CD8-positive, alpha-beta memory T cell (primary cell): ENCODE results near the gene TMEM120A. TPM values are rescaled to one million over a fixed set of nuclear protein-coding genes. Genes with fewer than 3 reads are reported as not detected.

Experiments
- CTCF ChIA-PET: fragments of 350-600 bp; sonication (Branson Sonifier 250); formaldehyde crosslinking; loops from one replicate; lab custom pipeline; 2021; ENCODE audit warnings: antibody characterized with exemption; lab: Charles Lee
- POLR2A ChIA-PET: fragments of 350-600 bp; sonication (Branson Sonifier 250); formaldehyde crosslinking; loops from one replicate; lab custom pipeline; 2021; ENCODE audit warnings: antibody characterized with exemption; lab: Charles Lee
- DNase-seq, 5 donors: peaks; one replicate each; pipeline versions ENCODE4 v3.0.0 to v3.0.0-alpha.2; 2020 to 2022; ENCODE audit warnings: mixed read lengths in 1 of 5
- H3K27ac ChIP-seq: one replicate; pipeline ENCODE4 v1.7.0; 2013; ENCODE audit warnings: low read depth, mild to moderate bottlenecking, low read length, moderate library complexity
- H3K27me3 ChIP-seq: 2 replicates; pipeline ENCODE4 v1.7.0; 2013; ENCODE audit warnings: low read length, mild to moderate bottlenecking; ENCODE audit not compliant: insufficient read depth, poor library complexity, severe bottlenecking
- H3K36me3 ChIP-seq: 2 replicates; pipeline ENCODE4 v1.7.0; 2013; ENCODE audit warnings: mild to moderate bottlenecking, low read length, moderate library complexity; ENCODE audit not compliant: insufficient read depth
- H3K4me1 ChIP-seq: 2 replicates; pipeline ENCODE4 v1.7.0; 2013; ENCODE audit warnings: mild to moderate bottlenecking, low read length, moderate library complexity; ENCODE audit not compliant: insufficient read depth
- H3K4me3 ChIP-seq: 2 replicates; pipeline ENCODE4 v1.7.0; 2013; ENCODE audit warnings: mild to moderate bottlenecking, low read length
- H3K9me3 ChIP-seq: 2 replicates; pipeline ENCODE4 v1.7.0; 2013; ENCODE audit warnings: mild to moderate bottlenecking, low read length
- H3K27ac Mint-ChIP-seq, 8 donors: one replicate each; pipeline ENCODE4 v1.8.0; 2020 to 2021; ENCODE audit warnings: mixed read lengths in 8 of 8, mild to moderate bottlenecking in 6 of 8, inconsistent platforms in 3 of 8, moderate library complexity in 3 of 8
- H3K27me3 Mint-ChIP-seq, 2 donors: one replicate each; pipeline ENCODE4 v1.8.0; 2020 to 2021; ENCODE audit warnings: mixed read lengths in 2 of 2, mild to moderate bottlenecking in 1 of 2, moderate library complexity in 1 of 2
- H3K36me3 Mint-ChIP-seq, 3 donors: one replicate each; pipeline ENCODE4 v1.8.0; 2020 to 2021; ENCODE audit warnings: mixed read lengths in 3 of 3, inconsistent platforms in 1 of 3, mild to moderate bottlenecking in 1 of 3
- H3K4me1 Mint-ChIP-seq, 3 donors: one replicate each; pipeline ENCODE4 v1.8.0; 2020 to 2021; ENCODE audit warnings: mixed read lengths in 3 of 3, inconsistent platforms in 1 of 3, mild to moderate bottlenecking in 1 of 3
- H3K4me3 Mint-ChIP-seq, 7 donors: one replicate each; pipeline ENCODE4 v1.8.0; 2020 to 2021; ENCODE audit warnings: mixed read lengths in 7 of 7, mild to moderate bottlenecking in 6 of 7, moderate library complexity in 4 of 7, inconsistent platforms in 2 of 7
- H3K9me3 Mint-ChIP-seq, 5 donors: one replicate each; pipeline ENCODE4 v1.8.0; 2020 to 2022; ENCODE audit warnings: mixed read lengths in 5 of 5, mild to moderate bottlenecking in 3 of 5, moderate library complexity in 2 of 5, inconsistent platforms in 1 of 5
- polyA plus RNA-seq: library from polyadenylated mRNA; unstranded; fragments of 300-500 nt; fragmentation: Illumina TruSeq; gene quantifications from one replicate; pipeline ENCODE4 v1.2.3, GENCODE V29; 2021
- total RNA-seq, 2 experiments: library from RNA; stranded (reverse); gene quantifications; one replicate each; pipeline ENCODE4 v1.2.3, GENCODE V29; 2021

TMEM120A gene
- total and polyA plus RNA-seq, 3 experiments from 2014 or later: 30.0 to 41.5 (median 30.6) TPM

DNA sequence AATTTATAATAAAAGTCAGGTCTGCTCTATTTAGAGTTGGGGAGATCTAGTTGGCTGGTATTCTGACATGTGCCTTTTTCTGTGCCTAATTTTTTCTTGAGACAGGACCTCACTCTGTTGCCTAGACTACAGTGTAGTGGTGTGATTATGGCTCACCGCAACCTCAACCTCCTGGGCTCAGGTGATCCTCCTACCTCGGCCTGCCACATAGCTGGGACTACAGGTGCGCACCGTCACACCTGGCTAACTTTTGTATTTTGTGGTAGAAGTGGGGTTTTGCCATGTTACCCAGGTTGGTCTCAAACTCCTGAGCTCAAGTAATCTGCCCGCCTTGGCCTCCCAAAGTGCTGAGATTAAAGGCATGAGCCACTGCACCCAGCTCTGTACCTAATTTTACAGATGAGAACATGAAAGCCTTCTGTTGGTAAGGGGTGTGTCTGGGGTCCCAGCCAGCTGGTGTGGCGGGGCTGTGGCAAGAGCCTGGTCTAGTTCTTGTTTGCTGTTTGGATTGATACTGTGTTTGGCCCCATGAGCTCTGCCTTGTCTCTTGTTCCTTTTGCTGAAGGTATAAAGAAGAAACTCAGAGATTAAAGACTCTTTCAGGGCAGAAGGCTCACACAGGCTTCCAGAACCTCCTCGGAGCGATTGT is 48.1 kb downstream of the TMEM120A start:
- H3K9me3 Mint-ChIP-seq: no peaks in the 10 kb centered on the region
- POLR2A ChIA-PET: no interaction called here
- CTCF ChIA-PET: interaction anchor here (1.4 kb wide), 1 partner anchor 29 kb away, joined by 3 read pairs; no protein-coding TSS in a partner anchor

DNA sequence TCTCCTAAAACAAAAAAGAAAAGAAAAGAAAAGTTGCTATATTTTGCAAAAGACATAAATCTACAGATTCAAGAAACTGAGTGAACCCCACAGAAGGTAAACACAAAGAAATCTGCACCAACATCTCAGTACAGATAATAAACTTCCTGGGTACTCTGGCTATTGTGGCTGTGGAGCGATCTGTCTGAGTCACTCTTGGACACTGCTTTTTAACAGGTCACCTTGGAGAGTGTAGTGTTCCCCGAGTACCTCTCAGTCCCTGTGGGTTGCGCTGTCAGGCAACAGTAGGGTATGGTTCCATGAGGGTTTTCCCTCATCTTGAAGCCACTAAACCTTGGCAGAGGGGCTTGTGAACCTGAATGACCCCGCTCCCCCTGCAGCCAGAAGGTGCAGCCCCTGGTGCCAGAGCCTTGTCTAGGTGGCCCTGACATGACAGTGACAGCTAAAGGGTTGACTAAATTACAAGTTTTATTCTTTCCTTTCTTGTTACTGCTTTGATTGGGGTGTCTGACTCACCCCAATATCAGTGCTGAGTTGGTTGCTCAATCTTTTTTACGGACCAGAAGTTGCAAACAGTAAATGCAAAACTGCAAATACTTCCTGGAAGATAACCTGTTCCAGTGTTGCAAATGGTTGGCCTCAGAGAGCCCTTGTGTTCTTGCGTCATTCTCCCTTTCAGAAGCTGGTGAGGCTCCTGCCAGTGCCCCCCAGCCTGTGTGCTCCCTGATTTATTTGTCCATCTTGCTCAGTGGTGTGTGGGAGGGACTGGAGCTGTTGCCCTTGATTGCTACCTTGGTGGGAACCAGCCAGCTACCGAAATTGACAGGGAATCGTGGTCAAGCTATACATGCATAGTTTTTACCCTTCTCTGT is 48.9 kb downstream of the TMEM120A start:
- peak overlapping the region in 3 of 8 donors; percentile 64 to 70 (median 68) for H3K27ac Mint-ChIP-seq
- ChIA-PET CTCF (no interaction called here), POLR2A (no interaction called here)
- Histone ChIP-seq H3K4me3 (no peak overlapping the region), H3K27me3 (no peaks in the 10 kb centered on the region), H3K36me3 (no peaks in the 10 kb centered on the region), H3K27ac (no peak overlapping the region), H3K4me1 (no peaks in the 10 kb centered on the region), H3K9me3 (no peaks in the 10 kb centered on the region)
- no peak overlapping the region for H3K4me3 Mint-ChIP-seq
- no peaks in the 10 kb centered on the region for H3K9me3 Mint-ChIP-seq
- peaks cover 4 to 33% (median 12%) of the 10 kb centered on the region in 3 donors for H3K4me1 Mint-ChIP-seq
- peaks cover 0 to 23% (median 3%) of the 10 kb centered on the region in 3 donors for H3K36me3 Mint-ChIP-seq
- no peaks in the 10 kb centered on the region for H3K27me3 Mint-ChIP-seq
- no peak for DNase-seq

More for the DNA sequence above, 48.1 kb downstream of the TMEM120A start:
- peak in 2 of 5 donors; percentile 19 to 29 for DNase-seq
- H3K27ac Mint-ChIP-seq: peak overlapping the region in 3 of 8 donors; percentile 37 to 64 (median 43)
- H3K36me3 ChIP-seq: no peaks in the 10 kb centered on the region
- H3K36me3 Mint-ChIP-seq: peaks cover 0 to 17% (median 3%) of the 10 kb centered on the region in 3 donors
- H3K27ac ChIP-seq: no peak overlapping the region
- no peaks in the 10 kb centered on the region for H3K9me3 ChIP-seq
- H3K27me3 Mint-ChIP-seq: no peaks in the 10 kb centered on the region
- no peak overlapping the region for H3K4me3 Mint-ChIP-seq
- no peak overlapping the region for H3K4me3 ChIP-seq
- no peaks in the 10 kb centered on the region for H3K4me1 ChIP-seq
- no peaks in the 10 kb centered on the region for H3K27me3 ChIP-seq
- peaks cover 4 to 33% (median 12%) of the 10 kb centered on the region in 3 donors for H3K4me1 Mint-ChIP-seq

DNA sequence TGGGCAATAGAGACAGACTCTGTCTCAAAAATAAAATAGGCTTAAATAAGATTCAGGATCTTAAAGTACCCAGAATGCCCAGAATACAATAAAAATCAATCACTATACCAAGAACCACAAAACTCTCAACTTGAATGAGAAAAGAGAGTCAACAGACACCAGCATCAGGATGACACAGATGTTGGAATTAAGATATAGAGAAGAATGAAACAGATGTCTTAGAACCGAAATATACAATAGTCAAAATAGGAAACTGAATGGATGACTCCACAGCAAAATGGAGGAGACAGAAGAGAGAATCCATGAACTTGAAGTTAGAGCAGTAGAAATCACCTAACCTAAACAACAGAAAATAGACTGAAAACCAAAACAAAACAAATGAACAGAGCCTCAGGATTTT is 49.9 kb downstream of the TMEM120A start:
- Mint-ChIP-seq H3K27me3 (no peaks in the 10 kb centered on the region), H3K4me3 (no peak overlapping the region), H3K4me1 (peaks cover 4 to 30% (median 12%) of the 10 kb centered on the region in 3 donors), H3K36me3 (peaks cover 0 to 23% (median 3%) of the 10 kb centered on the region in 3 donors), H3K27ac (peak overlapping the region in 1 of 8 donors; percentile 5), H3K9me3 (no peaks in the 10 kb centered on the region)
- Histone ChIP-seq H3K27ac (no peak overlapping the region), H3K27me3 (no peaks in the 10 kb centered on the region), H3K4me1 (no peaks in the 10 kb centered on the region), H3K36me3 (no peaks in the 10 kb centered on the region), H3K9me3 (no peaks in the 10 kb centered on the region), H3K4me3 (no peak overlapping the region)
- no peak for DNase-seq
- CTCF ChIA-PET: no interaction called here
- POLR2A ChIA-PET: no interaction called here

DNA sequence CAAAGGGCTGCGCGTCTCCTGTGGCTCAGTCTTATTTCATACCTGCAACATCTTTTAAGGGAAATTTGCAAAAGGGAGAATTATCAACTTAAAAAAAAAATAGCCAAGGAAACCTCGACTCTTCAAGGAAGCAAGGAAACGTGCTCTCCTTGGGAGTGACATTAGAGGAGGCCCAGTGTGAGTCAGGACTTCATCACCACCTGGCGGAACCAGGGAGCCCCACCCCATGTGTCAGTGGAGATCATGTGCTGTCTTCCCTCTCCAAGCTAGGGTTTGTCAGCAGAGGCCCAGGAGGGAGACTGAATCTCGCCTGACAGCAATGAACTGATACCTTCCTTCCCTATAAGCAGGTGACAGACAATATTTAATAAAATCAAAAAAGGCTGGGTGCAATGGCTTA is 50.5 kb downstream of the TMEM120A start:
- no peak overlapping the region for H3K27ac Mint-ChIP-seq
- H3K4me1 ChIP-seq: no peaks in the 10 kb centered on the region
- ChIA-PET POLR2A (no interaction called here), CTCF (no interaction called here)
- no peaks in the 10 kb centered on the region for H3K27me3 Mint-ChIP-seq
- H3K9me3 Mint-ChIP-seq: no peaks in the 10 kb centered on the region
- no peak overlapping the region for H3K27ac ChIP-seq
- DNase-seq: no peak
- no peaks in the 10 kb centered on the region for H3K9me3 ChIP-seq
- H3K27me3 ChIP-seq: no peaks in the 10 kb centered on the region
- H3K4me3 ChIP-seq: no peak overlapping the region
- no peaks in the 10 kb centered on the region for H3K36me3 ChIP-seq
- peaks cover 0 to 24% (median 3%) of the 10 kb centered on the region in 3 donors for H3K36me3 Mint-ChIP-seq
- H3K4me3 Mint-ChIP-seq: no peak overlapping the region
- peaks cover 5 to 30% (median 13%) of the 10 kb centered on the region in 3 donors for H3K4me1 Mint-ChIP-seq

DNA sequence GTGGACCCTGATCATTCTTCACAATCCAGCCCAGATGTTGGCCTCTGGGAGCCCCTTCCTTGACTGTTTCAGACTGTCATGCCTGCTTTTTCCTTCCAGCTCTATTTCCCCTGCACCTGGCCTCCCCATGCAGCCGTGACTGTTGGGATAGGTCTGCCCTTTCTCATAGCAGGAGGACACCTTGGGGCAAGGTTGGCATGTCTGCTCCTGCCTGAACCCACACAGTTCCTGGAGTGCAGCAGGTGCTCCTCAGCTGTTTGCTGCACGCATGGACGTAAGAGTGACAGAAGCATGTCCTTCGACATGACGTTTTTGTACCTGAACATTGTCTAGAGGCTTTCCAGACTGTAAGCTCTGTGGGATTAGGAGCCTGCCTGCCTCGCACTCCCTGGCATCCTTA is 55.5 kb downstream of the TMEM120A start:
- H3K27me3 ChIP-seq: no peaks in the 10 kb centered on the region
- ChIA-PET CTCF (interaction anchor here (1.3 kb wide), 1 partner anchor 92 kb away, joined by 3 read pairs; no protein-coding TSS in a partner anchor), POLR2A (interaction anchor here (0.6 kb wide), 2 partner anchors 15 to 70 kb away, joined by 3 read pairs; no protein-coding TSS in a partner anchor)
- Mint-ChIP-seq H3K27me3 (peaks cover 0 to 3% of the 10 kb centered on the region in 2 donors), H3K27ac (peak overlapping the region in 1 of 8 donors; percentile 13), H3K4me3 (no peak overlapping the region), H3K9me3 (no peaks in the 10 kb centered on the region), H3K4me1 (peaks cover 1 to 13% (median 5%) of the 10 kb centered on the region in 3 donors), H3K36me3 (peaks cover 5 to 25% (median 6%) of the 10 kb centered on the region in 3 donors)
- H3K36me3 ChIP-seq: no peaks in the 10 kb centered on the region
- no peak overlapping the region for H3K4me3 ChIP-seq
- H3K9me3 ChIP-seq: no peaks in the 10 kb centered on the region
- H3K4me1 ChIP-seq: no peaks in the 10 kb centered on the region
- H3K27ac ChIP-seq: no peak overlapping the region
- DNase-seq: no peak

- Histone ChIP-seq H3K9me3 (no peaks in the 10 kb centered on the region), H3K4me3 (no peak overlapping the region), H3K27me3 (no peaks in the 10 kb centered on the region), H3K4me1 (no peaks in the 10 kb centered on the region), H3K27ac (no peak overlapping the region), H3K36me3 (no peaks in the 10 kb centered on the region)
- Mint-ChIP-seq H3K4me1 (peaks cover 1 to 17% (median 9%) of the 10 kb centered on the region in 3 donors), H3K4me3 (no peak overlapping the region), H3K27ac (no peak overlapping the region), H3K9me3 (no peaks in the 10 kb centered on the region), H3K27me3 (peaks cover 0 to 3% of the 10 kb centered on the region in 2 donors), H3K36me3 (peaks cover 8 to 28% (median 10%) of the 10 kb centered on the region in 3 donors)
- DNase-seq: no peak
- ChIA-PET CTCF (interaction anchor here (1.3 kb wide), 1 partner anchor 92 kb away, joined by 3 read pairs; no protein-coding TSS in a partner anchor), POLR2A (no interaction called here)
Observed at GRCh38 chr7:75937958-75938786, 56.2 kb downstream of the TMEM120A start.
